Measurements from ENCODE around the gene RGS10. TPM values are rescaled to one million over a fixed set of nuclear protein-coding genes. Genes with fewer than 3 reads are reported as not detected.

The RGS10 gene
- total and polyA plus RNA-seq, 9 of the 15 experiments (the other 6 are each of a cell fraction or from before 2014, with no cell fraction given), result 31.9 to 123 (median 62.1) TPM

DNA sequence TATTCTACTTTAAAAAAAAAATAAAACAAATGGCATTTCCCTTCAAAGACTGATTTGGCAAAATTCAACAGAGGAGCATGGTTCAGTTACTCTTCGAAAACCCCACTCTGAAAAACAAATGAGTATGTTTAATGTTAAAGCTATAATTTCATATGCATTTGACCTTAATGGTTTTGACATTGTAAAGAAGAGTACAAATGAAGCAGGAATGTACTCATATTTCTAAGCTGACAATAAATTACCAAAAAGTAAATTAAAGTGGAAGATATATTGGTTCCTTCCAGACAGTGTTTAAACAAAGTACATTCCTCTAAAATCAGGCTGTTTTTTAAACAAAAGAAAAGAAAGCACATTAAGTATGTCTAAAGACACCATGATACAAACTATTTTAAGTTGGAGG is 16.4 kb downstream of the RGS10 start:
- no peaks in the 10 kb centered on the region for H3K9me3 ChIP-seq (replicated peaks; ENCODE audit: control insufficient read depth, insufficient read depth, low read depth, low read length)
- no peak overlapping the region for H3K4me3 ChIP-seq
- peaks cover 35% of the 10 kb centered on the region for H3K79me2 ChIP-seq (ENCODE audit: control insufficient read depth, insufficient read depth, low read length)
- no peak overlapping the region for H3K9ac ChIP-seq (ENCODE audit: insufficient read depth in 1 of 2, low read depth in 2 of 2, low read length in 2 of 2)
- H3K4me1 ChIP-seq (replicated peaks in 1 of 2; ENCODE audit: control insufficient read depth in 2 of 2, insufficient read depth in 2 of 2, low read length in 2 of 2), result peaks cover 5 to 7% of the 10 kb centered on the region in 2 experiments; a peak in 4 of 5 replicates
- in situ Hi-C loops (cut with MboI) (no loop called here), intact Hi-C loops (cut with micrococcal nuclease) (no loop called here)
- CTCF ChIA-PET (ENCODE audit: low intra/inter-chr PET ratio), result no interaction called here
- ATAC-seq (no peak), DNase-seq (ENCODE audit: extremely low read depth in 1 of 4, low spot score in 3 of 4) (no peak), FAIRE-seq (no peak)
- H3K36me3 ChIP-seq (ENCODE audit: control insufficient read depth, insufficient read depth, low read length), result peaks cover 39% of the 10 kb centered on the region; the same call in 2 of the 3 replicates
- H3K9me1 ChIP-seq (ENCODE audit: control insufficient read depth, insufficient read depth, low read length), result no peaks in the 10 kb centered on the region
- no TSS peak for BruUV-seq (replicated peaks)
- H2AFZ ChIP-seq (ENCODE audit: low read depth, low read length), result no peak overlapping the region
- POLR2A ChIA-PET, result interaction anchor here (1.1 kb wide), 1 partner anchor 12 kb away, joined by 3 read pairs; no protein-coding TSS in a partner anchor
- WGBS (ENCODE audit: insufficient coverage, low coverage, missing lambda C conversion rate), result 86% methylated on average over 1 of the region's 1 CpG
- H4K20me1 ChIP-seq (replicated peaks; ENCODE audit: control insufficient read depth, insufficient read depth, low read length), result no peaks in the 10 kb centered on the region
- no peaks in the 10 kb centered on the region for H3K27me3 ChIP-seq (ENCODE audit: control insufficient read depth in 2 of 2, insufficient read depth in 2 of 2, low read length in 2 of 2)
- TF ChIP-seq ZKSCAN3 (CRISPR knock-in tag; IDR thresholded peaks at IDR 0.05) (no peak), NEUROD1 (IDR thresholded peaks at IDR 0.05; ENCODE audit: borderline replicate concordance, low read depth, low read length, partially characterized antibody) (no peak), FOXA1 (IDR thresholded peaks at IDR 0.05; ENCODE audit: borderline replicate concordance) (no peak), ZSCAN32 (CRISPR knock-in tag; IDR thresholded peaks at IDR 0.05) (no peak), NCOA4 (IDR thresholded peaks at IDR 0.05; ENCODE audit: partially characterized antibody) (no peak), ZNF41 (CRISPR knock-in tag; conservative IDR thresholded peaks at IDR 0.05) (no peak), GTF2E2 (tag; IDR thresholded peaks at IDR 0.05) (no peak)
- TF ChIP-seq, protein P1, sequence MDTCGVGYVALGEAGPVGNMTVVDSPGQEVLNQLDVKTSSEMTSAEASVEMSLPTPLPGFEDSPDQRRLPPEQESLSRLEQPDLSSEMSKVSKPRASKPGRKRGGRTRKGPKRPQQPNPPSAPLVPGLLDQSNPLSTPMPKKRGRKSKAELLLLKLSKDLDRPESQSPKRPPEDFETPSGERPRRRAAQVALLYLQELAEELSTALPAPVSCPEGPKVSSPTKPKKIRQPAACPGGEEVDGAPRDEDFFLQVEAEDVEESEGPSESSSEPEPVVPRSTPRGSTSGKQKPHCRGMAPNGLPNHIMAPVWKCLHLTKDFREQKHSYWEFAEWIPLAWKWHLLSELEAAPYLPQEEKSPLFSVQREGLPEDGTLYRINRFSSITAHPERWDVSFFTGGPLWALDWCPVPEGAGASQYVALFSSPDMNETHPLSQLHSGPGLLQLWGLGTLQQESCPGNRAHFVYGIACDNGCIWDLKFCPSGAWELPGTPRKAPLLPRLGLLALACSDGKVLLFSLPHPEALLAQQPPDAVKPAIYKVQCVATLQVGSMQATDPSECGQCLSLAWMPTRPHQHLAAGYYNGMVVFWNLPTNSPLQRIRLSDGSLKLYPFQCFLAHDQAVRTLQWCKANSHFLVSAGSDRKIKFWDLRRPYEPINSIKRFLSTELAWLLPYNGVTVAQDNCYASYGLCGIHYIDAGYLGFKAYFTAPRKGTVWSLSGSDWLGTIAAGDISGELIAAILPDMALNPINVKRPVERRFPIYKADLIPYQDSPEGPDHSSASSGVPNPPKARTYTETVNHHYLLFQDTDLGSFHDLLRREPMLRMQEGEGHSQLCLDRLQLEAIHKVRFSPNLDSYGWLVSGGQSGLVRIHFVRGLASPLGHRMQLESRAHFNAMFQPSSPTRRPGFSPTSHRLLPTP (IDR thresholded peaks at IDR 0.05; ENCODE audit: borderline replicate concordance, extremely low read depth, insufficient read length), result no peak
- TF ChIP-seq, protein P2, sequence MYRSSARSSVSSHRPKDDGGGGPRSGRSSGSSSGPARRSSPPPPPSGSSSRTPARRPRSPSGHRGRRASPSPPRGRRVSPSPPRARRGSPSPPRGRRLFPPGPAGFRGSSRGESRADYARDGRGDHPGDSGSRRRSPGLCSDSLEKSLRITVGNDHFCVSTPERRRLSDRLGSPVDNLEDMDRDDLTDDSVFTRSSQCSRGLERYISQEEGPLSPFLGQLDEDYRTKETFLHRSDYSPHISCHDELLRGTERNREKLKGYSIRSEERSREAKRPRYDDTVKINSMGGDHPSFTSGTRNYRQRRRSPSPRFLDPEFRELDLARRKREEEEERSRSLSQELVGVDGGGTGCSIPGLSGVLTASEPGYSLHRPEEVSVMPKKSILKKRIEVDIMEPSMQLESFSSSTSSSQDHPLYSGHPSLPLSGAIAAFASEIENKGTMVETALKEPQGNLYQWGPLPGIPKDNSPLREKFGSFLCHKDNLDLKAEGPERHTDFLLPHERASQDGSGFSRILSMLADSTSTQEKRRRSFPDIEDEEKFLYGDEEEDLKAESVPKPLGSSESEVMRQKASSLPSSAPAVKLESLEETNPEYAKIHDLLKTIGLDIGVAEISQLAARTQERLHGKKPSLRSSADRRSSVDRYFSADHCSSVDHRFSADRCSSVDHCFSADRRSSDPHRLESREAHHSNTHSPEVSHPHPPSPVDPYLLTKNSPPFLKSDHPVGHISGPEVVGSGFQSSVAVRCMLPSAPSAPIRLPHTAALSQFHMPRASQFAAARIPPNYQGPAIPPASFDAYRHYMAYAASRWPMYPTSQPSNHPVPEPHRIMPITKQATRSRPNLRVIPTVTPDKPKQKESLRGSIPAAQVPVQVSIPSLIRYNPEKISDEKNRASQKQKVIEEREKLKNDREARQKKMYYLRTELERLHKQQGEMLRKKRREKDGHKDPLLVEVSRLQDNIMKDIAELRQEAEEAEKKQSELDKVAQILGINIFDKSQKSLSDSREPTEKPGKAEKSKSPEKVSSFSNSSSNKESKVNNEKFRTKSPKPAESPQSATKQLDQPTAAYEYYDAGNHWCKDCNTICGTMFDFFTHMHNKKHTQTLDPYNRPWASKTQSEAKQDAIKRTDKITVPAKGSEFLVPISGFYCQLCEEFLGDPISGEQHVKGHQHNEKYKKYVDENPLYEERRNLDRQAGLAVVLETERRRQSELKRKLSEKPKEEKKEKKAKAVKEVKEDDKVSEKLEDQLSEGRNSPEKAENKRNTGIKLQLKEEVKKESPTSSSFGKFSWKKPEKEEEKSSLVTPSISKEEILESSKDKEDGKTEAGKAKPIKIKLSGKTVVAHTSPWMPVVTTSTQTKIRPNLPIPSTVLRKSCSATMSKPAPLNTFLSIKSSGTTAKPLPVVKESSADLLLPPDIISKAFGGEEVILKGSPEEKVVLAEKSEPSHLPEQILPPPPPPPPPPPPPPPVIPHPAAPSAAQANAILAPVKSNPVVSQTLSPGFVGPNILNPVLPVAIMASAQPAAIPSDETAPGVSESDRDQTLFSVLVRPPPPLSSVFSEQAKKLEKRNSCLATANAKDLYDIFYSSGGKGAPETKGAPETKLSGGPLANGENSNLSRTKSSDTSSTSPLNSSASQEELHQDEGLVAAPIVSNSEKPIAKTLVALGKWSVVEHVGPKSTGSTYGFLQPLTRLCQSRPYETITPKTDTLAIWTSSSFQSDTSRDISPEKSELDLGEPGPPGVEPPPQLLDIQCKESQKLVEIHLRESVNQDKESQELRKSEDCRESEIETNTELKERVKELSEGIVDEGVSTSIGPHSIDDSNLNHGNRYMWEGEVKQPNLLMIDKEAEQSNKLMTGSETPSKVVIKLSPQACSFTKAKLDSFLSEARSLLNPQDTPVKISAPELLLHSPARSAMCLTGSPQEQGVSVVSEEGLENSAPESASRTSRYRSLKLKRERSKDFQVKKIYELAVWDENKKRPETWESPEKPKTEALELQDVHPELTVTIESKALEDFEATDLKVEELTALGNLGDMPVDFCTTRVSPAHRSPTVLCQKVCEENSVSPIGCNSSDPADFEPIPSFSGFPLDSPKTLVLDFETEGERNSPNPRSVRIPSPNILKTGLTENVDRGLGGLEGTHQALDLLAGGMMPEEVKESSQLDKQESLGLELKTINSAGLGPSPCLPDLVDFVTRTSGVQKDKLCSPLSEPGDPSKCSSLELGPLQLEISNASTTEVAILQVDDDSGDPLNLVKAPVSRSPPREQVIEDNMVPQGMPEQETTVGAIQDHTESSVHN (IDR thresholded peaks at IDR 0.05; ENCODE audit: borderline replicate concordance in 1 of 2, low read depth in 1 of 2), result no peak
- TF ChIP-seq, protein P3, sequence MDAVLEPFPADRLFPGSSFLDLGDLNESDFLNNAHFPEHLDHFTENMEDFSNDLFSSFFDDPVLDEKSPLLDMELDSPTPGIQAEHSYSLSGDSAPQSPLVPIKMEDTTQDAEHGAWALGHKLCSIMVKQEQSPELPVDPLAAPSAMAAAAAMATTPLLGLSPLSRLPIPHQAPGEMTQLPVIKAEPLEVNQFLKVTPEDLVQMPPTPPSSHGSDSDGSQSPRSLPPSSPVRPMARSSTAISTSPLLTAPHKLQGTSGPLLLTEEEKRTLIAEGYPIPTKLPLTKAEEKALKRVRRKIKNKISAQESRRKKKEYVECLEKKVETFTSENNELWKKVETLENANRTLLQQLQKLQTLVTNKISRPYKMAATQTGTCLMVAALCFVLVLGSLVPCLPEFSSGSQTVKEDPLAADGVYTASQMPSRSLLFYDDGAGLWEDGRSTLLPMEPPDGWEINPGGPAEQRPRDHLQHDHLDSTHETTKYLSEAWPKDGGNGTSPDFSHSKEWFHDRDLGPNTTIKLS (IDR thresholded peaks at IDR 0.05; ENCODE audit: borderline replicate concordance, low read depth), result no peak
- H3K4me2 ChIP-seq (ENCODE audit: insufficient read depth, low read length), result no peak overlapping the region
- H3K27ac ChIP-seq (ENCODE audit: extremely low read depth, low read depth, low read length), result no peak overlapping the region
